Measurements from ENCODE around the gene GALNT10. TPM values are rescaled to one million over a fixed set of nuclear protein-coding genes. Genes with fewer than 3 reads are reported as not detected.

GALNT10 gene
- total and polyA plus RNA-seq, 2 of the 8 experiments (the other 6 are each of a cell fraction or from before 2014, with no cell fraction given) = 4.6 to 15.5 TPM

DNA sequence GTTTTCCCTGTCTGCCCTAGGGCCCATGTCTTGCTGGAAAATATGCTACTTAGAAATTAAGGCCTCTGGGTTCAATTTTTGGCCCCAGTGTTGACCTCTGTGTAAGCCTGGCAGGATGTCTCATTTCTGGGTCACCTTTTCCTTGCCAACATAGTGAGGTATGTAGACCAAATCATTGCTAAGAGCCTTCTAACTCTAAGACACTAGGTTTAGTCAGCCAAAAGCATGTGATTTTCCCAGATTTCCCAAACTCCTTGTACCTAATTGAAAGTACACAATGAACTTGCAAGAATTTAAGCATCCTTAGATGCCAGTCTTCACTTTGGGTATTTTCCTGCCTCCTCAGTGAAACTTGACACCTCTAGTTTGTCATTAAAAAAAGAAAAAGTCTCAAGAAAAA, 77.0 kb downstream of the GALNT10 start:
- Histone ChIP-seq H2BK12ac (ENCODE audit: low read depth, low read length) (no peak overlapping the region), H3K14ac (ENCODE audit: insufficient read length) (no peak overlapping the region), H3K9me3 (ENCODE audit: insufficient read depth in 2 of 2, low read depth in 1 of 2, low read length in 1 of 2) (no peaks in the 10 kb centered on the region), H4K91ac (replicated peaks; ENCODE audit: insufficient read length, low read length) (no peak overlapping the region), H3K79me2 (ENCODE audit: control insufficient read depth in 1 of 2, insufficient read depth in 2 of 2, low read length in 2 of 2) (no peaks in the 10 kb centered on the region), H3K27ac (ENCODE audit: low read depth, low read length) (no peak overlapping the region), H3K18ac (ENCODE audit: extremely low read depth, low read length) (no peak overlapping the region), H2AFZ (ENCODE audit: low read length) (no peak overlapping the region), H2BK15ac (ENCODE audit: low read length) (no peak overlapping the region), H3K9ac (replicated peaks in 1 of 4; ENCODE audit: extremely low read depth in 1 of 4, low read depth in 3 of 4, low read length in 3 of 4) (no peak overlapping the region), H3K56ac (replicated peaks; ENCODE audit: insufficient read length, low read depth, low read length) (no peak overlapping the region), H4K20me1 (replicated peaks in 1 of 2; ENCODE audit: control insufficient read depth in 1 of 2, insufficient read depth in 2 of 2, low read length in 2 of 2) (no peaks in the 10 kb centered on the region), H4K5ac (ENCODE audit: insufficient read length, low read depth, low read length) (no peak overlapping the region), H3K36me3 (ENCODE audit: control insufficient read depth in 2 of 4, insufficient read depth in 4 of 4, low read length in 3 of 4) (no peaks in the 10 kb centered on the region), H3K4me2 (ENCODE audit: insufficient read depth in 1 of 2, low read depth in 2 of 2, low read length in 2 of 2) (no peak overlapping the region), H2BK5ac (ENCODE audit: low read depth, low read length) (no peak overlapping the region), H3K4ac (replicated peaks; ENCODE audit: insufficient read length, low read depth, low read length) (no peak overlapping the region), H2BK20ac (ENCODE audit: low read length) (no peak overlapping the region), H3K23ac (ENCODE audit: insufficient read length) (no peak overlapping the region), H3K27me3 (replicated peaks in 1 of 4; ENCODE audit: control insufficient read depth in 3 of 4, extremely low read depth in 1 of 4, insufficient read depth in 3 of 4, low read length in 3 of 4) (no peaks in the 10 kb centered on the region), H3K4me3 (ENCODE audit: extremely low read depth in 1 of 4, insufficient read depth in 2 of 4, low read depth in 3 of 4, low read length in 4 of 4) (no peak overlapping the region), H3K23me2 (ENCODE audit: low read depth, low read length) (no peaks in the 10 kb centered on the region), H3K79me1 (ENCODE audit: low read depth, low read length) (0 out of 2 replicates have a peak, but pooled peaks cover 3% of the 10 kb centered on the region), H2AK5ac (ENCODE audit: low read depth, low read length) (no peak overlapping the region), H2BK120ac (replicated peaks; ENCODE audit: low read depth, low read length) (no peak overlapping the region), H4K8ac (ENCODE audit: extremely low read depth, insufficient read depth, low read length) (no peak overlapping the region), H3K4me1 (replicated peaks in 1 of 4; ENCODE audit: control insufficient read depth in 3 of 4, insufficient read depth in 4 of 4, low read length in 3 of 4) (peaks cover 0 to 9% (median 1%) of the 10 kb centered on the region in 4 experiments; a peak in 2 of 7 replicates)
- FAIRE-seq (no peak), DNase-seq (ENCODE audit: low read depth in 1 of 2, low spot score in 2 of 2) (no peak)
- CTCF ChIA-PET (ENCODE audit: partially characterized antibody) = interaction anchor here (2.1 kb wide), 1 partner anchor 195 kb away, joined by 7 read pairs; no protein-coding TSS in a partner anchor
- POLR2A ChIA-PET (ENCODE audit: partially characterized antibody) = interaction anchor here (1.3 kb wide), 1 partner anchor 78 kb away, joined by 4 read pairs; no protein-coding TSS in a partner anchor
- no peak for TF ChIP-seq GABPA (IDR thresholded peaks at IDR 0.05; ENCODE audit: borderline replicate concordance, insufficient read depth, low read length)
